Osteoblast (primary cell): Measurements from ENCODE around the gene PTPRH. TPM values are rescaled to one million over a fixed set of nuclear protein-coding genes. Genes with fewer than 3 reads are reported as not detected.
"Not testable (repeated sequence)": the region's sequence is repeated elsewhere in the genome, so short reads cannot be mapped to it uniquely, and the experiment has no call there.

Experiments
- DNase-seq: peaks from one replicate; pipeline ENCODE4 v3.0.0; 2011; ENCODE audit warnings: low spot score, mixed read lengths; ENCODE audit not compliant: insufficient read length; ENCODE audit errors: missing footprints
- H2AFZ ChIP-seq: 2 replicates; pipeline ENCODE4 v1.6.0; 2011; ENCODE audit warnings: mild to moderate bottlenecking, low read length
- H3K27ac ChIP-seq: 2 replicates; pipeline ENCODE4 v1.5.1; 2011; ENCODE audit warnings: mild to moderate bottlenecking, low read depth, low read length, moderate library complexity
- H3K27me3 ChIP-seq: 2 replicates; pipeline ENCODE4 v1.6.0; 2012; ENCODE audit warnings: mild to moderate bottlenecking, control low read depth, inconsistent platforms, low read length, moderate library complexity; ENCODE audit not compliant: insufficient read depth
- H3K36me3 ChIP-seq: 2 replicates; pipeline ENCODE4 v1.5.1; 2011; ENCODE audit warnings: mild to moderate bottlenecking, low read length, control low read depth, moderate library complexity; ENCODE audit not compliant: insufficient read depth
- H3K4me1 ChIP-seq: 2 replicates; pipeline ENCODE4 v1.5.1; 2011; ENCODE audit warnings: mild to moderate bottlenecking, low read length, control low read depth, moderate library complexity; ENCODE audit not compliant: insufficient read depth
- H3K4me2 ChIP-seq: 2 replicates; pipeline ENCODE4 v1.6.0; 2011; ENCODE audit warnings: mild to moderate bottlenecking, low read length; ENCODE audit not compliant: insufficient read depth
- H3K4me3 ChIP-seq: fragments of 200-600 bp; sonication (generic); 3 replicates; pipeline ENCODE4 v1.5.1; 2012; ENCODE audit warnings: mild to moderate bottlenecking, low read length, inconsistent platforms; ENCODE audit not compliant: insufficient read depth
- H3K79me2 ChIP-seq: 2 replicates; pipeline ENCODE4 v1.6.0; 2012; ENCODE audit warnings: mild to moderate bottlenecking, low read length, control low read depth, inconsistent platforms; ENCODE audit not compliant: insufficient read depth
- H3K9me3 ChIP-seq: 2 replicates; pipeline ENCODE4 v1.5.1; 2011; ENCODE audit warnings: low read depth, low read length, control low read depth
- H4K20me1 ChIP-seq: 2 replicates; pipeline ENCODE4 v1.6.0; 2012; ENCODE audit warnings: mild to moderate bottlenecking, low read length, control low read depth; ENCODE audit not compliant: insufficient read depth
- CTCF ChIP-seq: IDR thresholded peaks from 2 replicates; pipeline ENCODE4 v1.5.1; 2011; ENCODE audit warnings: mild to moderate bottlenecking, low read depth, low read length, moderate library complexity; ENCODE audit errors: extremely low read depth
- total RNA-seq: library from RNA; depleted of rRNA; stranded (reverse); fragments of >200 nt; gene quantifications from 2 replicates; pipeline ENCODE4 v1.2.3, GENCODE V29; 2012

Gene PTPRH
- total RNA-seq, 1 donor, result 1.1 TPM

GRCh38 chr19:55202199-55202598 is 7.1 kb downstream of the PTPRH start:
- H3K4me2 ChIP-seq, H3K36me3 ChIP-seq, H3K27me3 ChIP-seq, H4K20me1 ChIP-seq, H3K9me3 ChIP-seq, H3K4me3 ChIP-seq, H3K4me1 ChIP-seq, H3K79me2 ChIP-seq, H2AFZ ChIP-seq, H3K27ac ChIP-seq: not testable (repeated sequence)
- peak; percentile 79 for DNase-seq
- peak; percentile 37 for TF ChIP-seq CTCF

GRCh38 chr19:55199620-55200204 is 9.6 kb downstream of the PTPRH start:
- no peak overlapping the region for H2AFZ ChIP-seq
- H3K36me3 ChIP-seq, result no peaks in the 10 kb centered on the region
- no peaks in the 10 kb centered on the region for H3K79me2 ChIP-seq
- H3K4me3 ChIP-seq, result no peak overlapping the region
- no peaks in the 10 kb centered on the region for H4K20me1 ChIP-seq
- H3K9me3 ChIP-seq, result no peaks in the 10 kb centered on the region
- no peaks in the 10 kb centered on the region for H3K27me3 ChIP-seq
- TF ChIP-seq CTCF, result no peak
- H3K4me2 ChIP-seq, result no peak overlapping the region
- no peak overlapping the region for H3K27ac ChIP-seq
- no peaks in the 10 kb centered on the region for H3K4me1 ChIP-seq
- DNase-seq, result no peak

- no peak overlapping the region for H3K27ac ChIP-seq
- no peaks in the 10 kb centered on the region for H3K9me3 ChIP-seq
- no peak overlapping the region for H3K4me2 ChIP-seq
- no peaks in the 10 kb centered on the region for H4K20me1 ChIP-seq
- no peak for DNase-seq
- H2AFZ ChIP-seq, result no peak overlapping the region
- no peaks in the 10 kb centered on the region for H3K27me3 ChIP-seq
- no peaks in the 10 kb centered on the region for H3K36me3 ChIP-seq
- no peaks in the 10 kb centered on the region for H3K79me2 ChIP-seq
- H3K4me1 ChIP-seq, result no peaks in the 10 kb centered on the region
- TF ChIP-seq CTCF, result no peak
- H3K4me3 ChIP-seq, result no peak overlapping the region
Measured at GRCh38 chr19:55198651-55199050, 10.7 kb downstream of the PTPRH start.

GRCh38 chr19:55197528-55197927 is 11.8 kb downstream of the PTPRH start:
- Histone ChIP-seq H3K4me1 (no peaks in the 10 kb centered on the region), H4K20me1 (no peaks in the 10 kb centered on the region), H2AFZ (no peak overlapping the region), H3K4me2 (no peak overlapping the region), H3K79me2 (no peaks in the 10 kb centered on the region), H3K9me3 (no peaks in the 10 kb centered on the region), H3K4me3 (no peak overlapping the region), H3K27me3 (no peaks in the 10 kb centered on the region), H3K27ac (no peak overlapping the region), H3K36me3 (no peaks in the 10 kb centered on the region)
- peak; percentile 77 for DNase-seq
- TF ChIP-seq CTCF, result no peak
